Smooth muscle cell (in vitro differentiated cells): ENCODE measurements around the gene OPN4. TPM values are rescaled to one million over a fixed set of nuclear protein-coding genes. Genes with fewer than 3 reads are reported as not detected.

Source experiments
- DNase-seq: peaks from one replicate; lab custom pipeline; 2025; ENCODE audit not compliant: unreplicated experiment; lab: John Stamatoyannopoulos, UW
- H2AFZ ChIP-seq: fragments of 200-600 bp; sonication (generic); 2 replicates; pipeline ENCODE4 v1.6.0; 2016; ENCODE audit warnings: antibody characterized with exemption, low read depth, mild to moderate bottlenecking
- H3F3A ChIP-seq: fragments of 200-600 bp; sonication (generic); 2 replicates; pipeline ENCODE4 v1.6.0; 2017; ENCODE audit warnings: antibody characterized with exemption, low read depth
- H3K27ac ChIP-seq: fragments of 200-600 bp; sonication (generic); 2 replicates; pipeline ENCODE4 v1.5.1; 2016; ENCODE audit warnings: low read depth, mild to moderate bottlenecking
- H3K27me3 ChIP-seq: fragments of 200-600 bp; sonication (generic); 2 replicates; pipeline ENCODE4 v1.6.1; 2016; ENCODE audit warnings: low read depth, mild to moderate bottlenecking
- H3K36me3 ChIP-seq: fragments of 200-600 bp; sonication (generic); 2 replicates; pipeline ENCODE4 v1.5.1; 2016; ENCODE audit warnings: low read depth
- H3K4me1 ChIP-seq: fragments of 200-600 bp; sonication (generic); 2 replicates; pipeline ENCODE4 v1.5.1; 2016; ENCODE audit warnings: low read depth
- H3K4me2 ChIP-seq: fragments of 200-600 bp; sonication (generic); 2 replicates; pipeline ENCODE4 v1.6.0; 2016; ENCODE audit warnings: mild to moderate bottlenecking
- H3K4me3 ChIP-seq: fragments of 200-600 bp; sonication (generic); 2 replicates; pipeline ENCODE4 v1.5.1; 2016; ENCODE audit warnings: mild to moderate bottlenecking
- H3K79me2 ChIP-seq: fragments of 200-600 bp; sonication (generic); 2 replicates; pipeline ENCODE4 v1.6.0; 2016; ENCODE audit warnings: low read depth, mild to moderate bottlenecking
- H3K9ac ChIP-seq: fragments of 200-600 bp; sonication (generic); 2 replicates; pipeline ENCODE4 v1.6.0; 2016; ENCODE audit warnings: low read depth
- H3K9me3 ChIP-seq: fragments of 200-600 bp; sonication (generic); replicated peaks from 2 replicates; pipeline ENCODE4 v1.5.1; 2016; ENCODE audit warnings: low read depth
- H4K20me1 ChIP-seq: fragments of 200-600 bp; sonication (generic); 2 replicates; pipeline ENCODE4 v1.6.0; 2016; ENCODE audit warnings: low read depth
- WGBS: methylation state at CpG from one replicate; pipeline ENCODE4 v1.1.7; 2016; ENCODE audit warnings: low lambda C conversion rate; 5-methylcytosine and 5-hydroxymethylcytosine counted together
- polyA plus RNA-seq: library from polyadenylated mRNA; unstranded; fragments of >200 nt; fragmentation: Nextera tagmentation; extraction: Ambion mirVana; gene quantifications from 2 replicates; pipeline ENCODE4 v1.2.1, GENCODE V29; 2016
- total RNA-seq: library from RNA; depleted of rRNA; stranded (reverse); fragments of >200 nt; gene quantifications from 2 replicates; pipeline ENCODE4 v1.2.3, GENCODE V29; 2014
- TF ChIP-seq, protein P1 (sequence below): fragments of 200-600 bp; sonication (generic); IDR thresholded peaks from 2 replicates; pipeline ENCODE4 v1.5.1; 2017; ENCODE audit warnings: borderline replicate concordance, mild to moderate bottlenecking, antibody characterized with exemption; ENCODE audit not compliant: insufficient read depth, poor library complexity, severe bottlenecking

The OPN4 gene
- total and polyA plus RNA-seq, 2 experiments from 2014 or later: not detected

DNA sequence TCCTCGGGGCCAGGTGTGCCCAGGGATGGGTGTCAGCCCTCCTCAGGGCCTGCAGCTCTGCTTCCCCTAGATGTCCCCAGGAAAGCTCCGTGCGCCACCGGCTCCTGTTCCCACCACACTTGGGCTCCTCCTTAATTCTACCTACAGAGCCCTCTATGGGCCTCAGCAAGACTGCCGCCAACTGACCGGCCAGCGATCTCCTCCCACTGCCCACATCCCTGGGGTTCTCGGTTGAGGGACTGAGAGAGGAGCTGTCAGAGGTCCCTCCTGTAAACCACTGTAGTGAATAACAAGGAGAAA lies 8.6 kb downstream of the OPN4 start:
- Histone ChIP-seq H3F3A (no peaks in the 10 kb centered on the region), H3K9ac (no peak overlapping the region), H3K4me1 (peaks cover 1% of the 10 kb centered on the region), H3K4me2 (no peak overlapping the region), H3K79me2 (no peaks in the 10 kb centered on the region), H4K20me1 (no peaks in the 10 kb centered on the region), H3K36me3 (no peaks in the 10 kb centered on the region), H3K27me3 (no peaks in the 10 kb centered on the region), H3K4me3 (no peak overlapping the region), H3K27ac (no peak overlapping the region), H3K9me3 (no peaks in the 10 kb centered on the region), H2AFZ (no peak overlapping the region)
- DNase-seq: no peak
- 90% methylated on average over 8 of the region's 8 CpGs for WGBS
- TF ChIP-seq, protein P1, sequence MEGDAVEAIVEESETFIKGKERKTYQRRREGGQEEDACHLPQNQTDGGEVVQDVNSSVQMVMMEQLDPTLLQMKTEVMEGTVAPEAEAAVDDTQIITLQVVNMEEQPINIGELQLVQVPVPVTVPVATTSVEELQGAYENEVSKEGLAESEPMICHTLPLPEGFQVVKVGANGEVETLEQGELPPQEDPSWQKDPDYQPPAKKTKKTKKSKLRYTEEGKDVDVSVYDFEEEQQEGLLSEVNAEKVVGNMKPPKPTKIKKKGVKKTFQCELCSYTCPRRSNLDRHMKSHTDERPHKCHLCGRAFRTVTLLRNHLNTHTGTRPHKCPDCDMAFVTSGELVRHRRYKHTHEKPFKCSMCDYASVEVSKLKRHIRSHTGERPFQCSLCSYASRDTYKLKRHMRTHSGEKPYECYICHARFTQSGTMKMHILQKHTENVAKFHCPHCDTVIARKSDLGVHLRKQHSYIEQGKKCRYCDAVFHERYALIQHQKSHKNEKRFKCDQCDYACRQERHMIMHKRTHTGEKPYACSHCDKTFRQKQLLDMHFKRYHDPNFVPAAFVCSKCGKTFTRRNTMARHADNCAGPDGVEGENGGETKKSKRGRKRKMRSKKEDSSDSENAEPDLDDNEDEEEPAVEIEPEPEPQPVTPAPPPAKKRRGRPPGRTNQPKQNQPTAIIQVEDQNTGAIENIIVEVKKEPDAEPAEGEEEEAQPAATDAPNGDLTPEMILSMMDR: no peak

DNA sequence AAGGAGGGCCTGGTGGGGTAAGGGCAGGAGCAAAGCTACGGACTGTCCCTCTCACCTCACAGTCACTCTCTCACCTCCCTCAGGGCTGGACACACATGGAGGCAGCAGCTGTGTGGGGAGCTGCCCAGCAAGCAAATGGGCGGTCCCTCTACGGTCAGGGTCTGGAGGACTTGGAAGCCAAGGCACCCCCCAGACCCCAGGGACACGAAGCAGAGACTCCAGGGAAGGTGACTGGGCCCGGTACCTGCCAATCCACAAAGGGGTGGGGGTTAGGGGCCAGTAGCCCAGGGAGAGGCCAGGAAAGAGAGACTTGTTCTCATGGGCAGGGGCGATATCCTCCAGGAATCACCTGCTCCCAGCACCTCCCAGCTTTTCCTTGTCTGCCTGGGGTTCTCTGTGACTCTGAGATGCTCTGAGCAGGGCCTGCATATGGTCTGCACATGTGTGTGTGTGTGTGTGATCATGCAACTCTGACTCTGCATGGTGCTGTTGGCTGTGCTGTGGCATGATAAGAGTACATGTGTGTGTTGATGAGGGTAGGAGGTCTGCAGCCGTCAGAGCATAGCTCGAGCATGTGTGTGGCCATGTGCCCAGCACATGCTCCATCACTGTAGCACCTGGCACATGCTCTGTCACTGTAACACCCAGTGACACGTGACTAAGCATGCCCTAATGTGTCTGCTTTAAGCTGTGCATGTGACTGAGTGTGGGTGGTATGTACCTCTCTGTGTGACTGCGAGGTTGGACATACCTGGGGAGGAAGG lies 9.4 kb downstream of the OPN4 start:
- no peaks in the 10 kb centered on the region for H3K36me3 ChIP-seq
- H3K4me2 ChIP-seq: no peak overlapping the region
- no peak overlapping the region for H3K9ac ChIP-seq
- H3K27ac ChIP-seq: no peak overlapping the region
- H3K9me3 ChIP-seq: no peaks in the 10 kb centered on the region
- WGBS: 95% methylated on average over 10 of the region's 10 CpGs
- DNase-seq: no peak
- peaks cover 9% of the 10 kb centered on the region for H3K4me1 ChIP-seq
- TF ChIP-seq, protein P1: no peak
- no peaks in the 10 kb centered on the region for H4K20me1 ChIP-seq
- H3K27me3 ChIP-seq: no peaks in the 10 kb centered on the region
- H3K79me2 ChIP-seq: no peaks in the 10 kb centered on the region
- H3K4me3 ChIP-seq: no peak overlapping the region
- H2AFZ ChIP-seq: no peak overlapping the region
- H3F3A ChIP-seq: no peaks in the 10 kb centered on the region

DNA sequence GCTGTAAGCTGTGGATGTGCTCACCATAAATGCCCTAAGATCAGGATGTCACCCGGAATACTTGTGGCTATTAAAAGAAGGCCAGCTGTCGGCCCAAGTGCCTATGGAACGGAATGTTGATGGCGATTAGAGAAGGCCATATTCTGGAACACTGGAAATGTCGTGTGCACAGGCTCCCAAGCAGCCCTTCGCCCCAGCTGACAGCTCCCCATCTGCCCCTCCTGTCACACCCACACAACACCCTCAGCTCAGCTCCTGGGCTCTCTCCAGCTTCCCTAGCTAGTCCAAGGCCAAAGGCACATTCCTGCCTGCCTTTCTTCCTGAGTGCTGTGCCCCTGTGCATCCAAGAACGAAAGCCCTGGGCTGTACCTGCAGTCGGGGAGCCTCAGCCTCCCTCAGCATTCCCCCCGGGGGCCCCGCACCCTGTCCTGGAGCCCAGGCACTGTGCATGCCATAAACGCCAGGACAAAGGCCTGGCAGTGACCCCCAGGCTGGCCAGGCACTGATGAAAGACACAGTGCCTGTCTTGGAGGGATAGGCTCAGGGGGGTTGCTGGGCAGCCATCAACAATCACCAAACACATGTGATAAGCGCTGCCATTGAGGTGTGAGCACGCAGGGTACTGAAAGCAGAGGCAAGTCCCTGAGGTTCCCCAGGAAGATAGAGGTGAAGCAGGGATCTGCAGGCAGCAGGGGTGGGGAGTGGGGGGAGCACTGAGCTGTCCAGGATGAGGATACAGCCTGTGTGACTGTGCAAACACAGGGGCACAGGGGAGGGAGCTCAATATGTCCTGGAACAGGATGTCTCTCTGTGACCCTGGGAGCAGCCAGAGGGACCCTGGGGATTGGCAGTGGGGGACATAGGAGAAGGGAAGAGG lies 10.2 kb downstream of the OPN4 start:
- no peak overlapping the region for H3K27ac ChIP-seq
- H3K27me3 ChIP-seq: no peaks in the 10 kb centered on the region
- H3K4me1 ChIP-seq: peaks cover 10% of the 10 kb centered on the region
- DNase-seq: no peak
- no peak overlapping the region for H3K4me3 ChIP-seq
- no peak overlapping the region for H3K4me2 ChIP-seq
- H3F3A ChIP-seq: no peaks in the 10 kb centered on the region
- TF ChIP-seq, protein P1: no peak
- H3K9ac ChIP-seq: no peak overlapping the region
- H4K20me1 ChIP-seq: no peaks in the 10 kb centered on the region
- H3K36me3 ChIP-seq: no peaks in the 10 kb centered on the region
- H2AFZ ChIP-seq: no peak overlapping the region
- no peaks in the 10 kb centered on the region for H3K9me3 ChIP-seq
- no peaks in the 10 kb centered on the region for H3K79me2 ChIP-seq
- 77% methylated on average over 13 of the region's 13 CpGs for WGBS
